Stomach smooth muscle (tissue), 2 donors: ENCODE data around the gene COL5A1.

ENCODE experiments used
- H3K27ac ChIP-seq: one replicate; pipeline ENCODE4 v1.7.0; 2013; ENCODE audit warnings: mild to moderate bottlenecking, low read length, inconsistent platforms
- H3K27me3 ChIP-seq, 2 donors: one replicate each; pipeline ENCODE4 v1.7.0; 2013; ENCODE audit warnings: low read length in 2 of 2; ENCODE audit not compliant: insufficient read depth in 2 of 2, control insufficient read depth in 1 of 2
- H3K36me3 ChIP-seq, 2 donors: one replicate each; pipeline ENCODE4 v1.7.0; 2013; ENCODE audit warnings: low read length in 2 of 2; ENCODE audit not compliant: control insufficient read depth in 2 of 2, insufficient read depth in 2 of 2
- H3K4me1 ChIP-seq: one replicate; pipeline ENCODE4 v1.7.0; 2013; ENCODE audit warnings: low read length; ENCODE audit not compliant: control insufficient read depth, insufficient read depth
- H3K4me3 ChIP-seq, 2 donors: one replicate each; pipeline ENCODE4 v1.7.0; 2013; ENCODE audit warnings: low read length in 2 of 2
- H3K9ac ChIP-seq, 2 donors: one replicate each; pipeline ENCODE4 v1.7.0; 2013; ENCODE audit warnings: low read length in 2 of 2, mild to moderate bottlenecking in 1 of 2
- H3K9me3 ChIP-seq, 2 donors: one replicate each; pipeline ENCODE4 v1.7.0; 2013; ENCODE audit warnings: low read length in 2 of 2; ENCODE audit not compliant: control insufficient read depth in 2 of 2
- donor health status: healthy.
- donor health status: Pancreatic carcinoma.

COL5A1 gene

GRCh38 chr9:134825025-134825424, 183.4 kb downstream of the COL5A1 start:
- H3K9ac ChIP-seq = no peak overlapping the region
- H3K4me1 ChIP-seq = no peaks in the 10 kb centered on the region
- H3K27me3 ChIP-seq = no peaks in the 10 kb centered on the region
- H3K27ac ChIP-seq = no peak overlapping the region
- H3K9me3 ChIP-seq = no peaks in the 10 kb centered on the region
- no peak overlapping the region for H3K4me3 ChIP-seq
- peaks cover 71 to 74% of the 10 kb centered on the region in 2 donors for H3K36me3 ChIP-seq

GRCh38 chr9:134826336-134827285, 185.0 kb downstream of the COL5A1 start:
- Histone ChIP-seq H3K4me3 (no peak overlapping the region), H3K27ac (no peak overlapping the region), H3K9me3 (no peaks in the 10 kb centered on the region), H3K27me3 (no peaks in the 10 kb centered on the region), H3K9ac (no peak overlapping the region), H3K4me1 (no peaks in the 10 kb centered on the region), H3K36me3 (peaks cover 68 to 73% of the 10 kb centered on the region in 2 donors)

- Histone ChIP-seq H3K36me3 (peaks cover 64 to 72% of the 10 kb centered on the region in 2 donors), H3K9ac (no peak overlapping the region), H3K4me1 (no peaks in the 10 kb centered on the region), H3K27ac (no peak overlapping the region), H3K4me3 (no peak overlapping the region), H3K9me3 (no peaks in the 10 kb centered on the region), H3K27me3 (no peaks in the 10 kb centered on the region)
Measured at GRCh38 chr9:134827559-134827958, 186.0 kb downstream of the COL5A1 start.

- H3K4me3 ChIP-seq = no peak overlapping the region
- H3K27ac ChIP-seq = no peak overlapping the region
- no peaks in the 10 kb centered on the region for H3K27me3 ChIP-seq
- H3K36me3 ChIP-seq = peaks cover 66 to 68% of the 10 kb centered on the region in 2 donors
- H3K9ac ChIP-seq = no peak overlapping the region
- H3K4me1 ChIP-seq = no peaks in the 10 kb centered on the region
- no peaks in the 10 kb centered on the region for H3K9me3 ChIP-seq
Measured at GRCh38 chr9:134827993-134828392, 186.4 kb downstream of the COL5A1 start.

- Histone ChIP-seq H3K27ac (no peak overlapping the region), H3K4me3 (no peak overlapping the region), H3K4me1 (no peaks in the 10 kb centered on the region), H3K9me3 (no peaks in the 10 kb centered on the region), H3K9ac (no peak overlapping the region), H3K27me3 (no peaks in the 10 kb centered on the region), H3K36me3 (peaks cover 64 to 66% of the 10 kb centered on the region in 2 donors)
Measured at GRCh38 chr9:134828892-134829291, 187.3 kb downstream of the COL5A1 start.

GRCh38 chr9:134829356-134829937, 187.8 kb downstream of the COL5A1 start:
- Histone ChIP-seq H3K9ac (no peak overlapping the region), H3K4me3 (no peak overlapping the region), H3K27me3 (no peaks in the 10 kb centered on the region), H3K36me3 (peaks cover 63 to 67% of the 10 kb centered on the region in 2 donors), H3K4me1 (no peaks in the 10 kb centered on the region), H3K27ac (no peak overlapping the region), H3K9me3 (no peaks in the 10 kb centered on the region)

GRCh38 chr9:134830126-134830525, 188.5 kb downstream of the COL5A1 start:
- no peak overlapping the region for H3K4me3 ChIP-seq
- peaks cover 7% of the 10 kb centered on the region for H3K4me1 ChIP-seq
- peaks cover 56 to 65% of the 10 kb centered on the region in 2 donors for H3K36me3 ChIP-seq
- no peaks in the 10 kb centered on the region for H3K9me3 ChIP-seq
- no peak overlapping the region for H3K9ac ChIP-seq
- H3K27ac ChIP-seq = no peak overlapping the region
- H3K27me3 ChIP-seq = no peaks in the 10 kb centered on the region

GRCh38 chr9:134830926-134831720, 189.5 kb downstream of the COL5A1 start:
- H3K27me3 ChIP-seq = no peaks in the 10 kb centered on the region
- H3K4me3 ChIP-seq = no peak overlapping the region
- no peak overlapping the region for H3K9ac ChIP-seq
- peaks cover 7% of the 10 kb centered on the region for H3K4me1 ChIP-seq
- peaks cover 53 to 64% of the 10 kb centered on the region in 2 donors for H3K36me3 ChIP-seq
- no peaks in the 10 kb centered on the region for H3K9me3 ChIP-seq
- H3K27ac ChIP-seq = no peak overlapping the region

GRCh38 chr9:134832471-134832870, 190.9 kb downstream of the COL5A1 start:
- Histone ChIP-seq H3K9ac (no peak overlapping the region), H3K36me3 (peaks cover 51 to 68% of the 10 kb centered on the region in 2 donors), H3K4me1 (peaks cover 7% of the 10 kb centered on the region), H3K27me3 (no peaks in the 10 kb centered on the region), H3K4me3 (no peak overlapping the region), H3K27ac (no peak overlapping the region), H3K9me3 (no peaks in the 10 kb centered on the region)

- Histone ChIP-seq H3K27ac (no peak overlapping the region), H3K4me1 (peaks cover 7% of the 10 kb centered on the region), H3K36me3 (peaks cover 58 to 69% of the 10 kb centered on the region in 2 donors), H3K27me3 (no peaks in the 10 kb centered on the region), H3K4me3 (no peak overlapping the region), H3K9me3 (no peaks in the 10 kb centered on the region), H3K9ac (no peak overlapping the region)
Measured at GRCh38 chr9:134833294-134833880, 191.8 kb downstream of the COL5A1 start.
